ENCODE measurements around the gene TRIM7.

Gene TRIM7

GRCh38 chr5:181234455-181235306 is 29.7 kb upstream of the TRIM7 start:
- H2BK5ac ChIP-seq (ENCODE audit: low read depth, low read length, poor library complexity, severe bottlenecking): no peak overlapping the region
- H3K14ac ChIP-seq (ENCODE audit: low read length in 2 of 2): no peak overlapping the region
- no peak overlapping the region for H3K23ac ChIP-seq (ENCODE audit: low read length in 2 of 2)
- H3K4me1 ChIP-seq (ENCODE audit: control insufficient read depth, insufficient read depth, low read depth, low read length): peaks cover 7% of the 10 kb centered on the region
- H3K4me3 ChIP-seq (ENCODE audit: insufficient read depth in 1 of 2, low read depth in 1 of 2, low read length in 2 of 2): no peak overlapping the region
- no peak overlapping the region for H3K9ac ChIP-seq (ENCODE audit: low read length)
- no peak overlapping the region for H4K91ac ChIP-seq (ENCODE audit: low read length)
- no peak overlapping the region for H3K4me2 ChIP-seq (ENCODE audit: low read length, poor library complexity, severe bottlenecking)
- H3K27ac ChIP-seq (ENCODE audit: low read length, poor library complexity, severe bottlenecking): peak overlapping the region; percentile 20
- no peak overlapping the region for H2AK5ac ChIP-seq (ENCODE audit: low read length, severe bottlenecking)
- WGBS: 91% methylated on average over 22 of the region's 22 CpGs
- DNase-seq: no peak
- no peak overlapping the region for H2AFZ ChIP-seq (ENCODE audit: low read depth, low read length)
- no peak overlapping the region for H3K4ac ChIP-seq (ENCODE audit: low read depth in 1 of 2, low read length in 2 of 2)
- H2BK12ac ChIP-seq (ENCODE audit: low read length in 2 of 2): no peak overlapping the region
- H2BK15ac ChIP-seq (ENCODE audit: low read depth, poor library complexity, severe bottlenecking): no peak overlapping the region
- peaks cover 18% of the 10 kb centered on the region for H3K79me1 ChIP-seq (replicated peaks; ENCODE audit: low read length, poor library complexity, severe bottlenecking)
- peaks cover 83 to 94% of the 10 kb centered on the region in 2 experiments for H3K36me3 ChIP-seq (ENCODE audit: control insufficient read depth in 1 of 2, insufficient read depth in 2 of 2, low read depth in 1 of 2, low read length in 2 of 2)
- no peaks in the 10 kb centered on the region for H3K9me3 ChIP-seq (ENCODE audit: control insufficient read depth, low read length)
- no peak overlapping the region for H2BK120ac ChIP-seq (ENCODE audit: low read depth, low read length)
- no peak overlapping the region for H4K8ac ChIP-seq (ENCODE audit: low read length)
- H3K18ac ChIP-seq (ENCODE audit: low read depth in 1 of 2, low read length in 2 of 2): no peak overlapping the region
- no peaks in the 10 kb centered on the region for H3K27me3 ChIP-seq (ENCODE audit: control insufficient read depth in 1 of 2, insufficient read depth in 1 of 2, low read length in 2 of 2)

GRCh38 chr5:181233801-181234454 is 28.9 kb upstream of the TRIM7 start:
- no peak overlapping the region for H3K4ac ChIP-seq (ENCODE audit: low read depth in 1 of 2, low read length in 2 of 2)
- H2BK15ac ChIP-seq (ENCODE audit: low read depth, poor library complexity, severe bottlenecking): no peak overlapping the region
- WGBS: 94% methylated on average over 23 of the region's 24 CpGs
- H3K79me1 ChIP-seq (replicated peaks; ENCODE audit: low read length, poor library complexity, severe bottlenecking): peaks cover 25% of the 10 kb centered on the region
- no peak overlapping the region for H4K91ac ChIP-seq (ENCODE audit: low read length)
- H3K14ac ChIP-seq (ENCODE audit: low read length in 2 of 2): no peak overlapping the region
- peaks cover 4% of the 10 kb centered on the region for H3K4me1 ChIP-seq (ENCODE audit: control insufficient read depth, insufficient read depth, low read depth, low read length)
- no peak overlapping the region for H2AFZ ChIP-seq (ENCODE audit: low read depth, low read length)
- H3K9ac ChIP-seq (ENCODE audit: low read length): no peak overlapping the region
- H2BK5ac ChIP-seq (ENCODE audit: low read depth, low read length, poor library complexity, severe bottlenecking): no peak overlapping the region
- H3K9me3 ChIP-seq (ENCODE audit: control insufficient read depth, low read length): no peaks in the 10 kb centered on the region
- H3K36me3 ChIP-seq (ENCODE audit: control insufficient read depth in 1 of 2, insufficient read depth in 2 of 2, low read depth in 1 of 2, low read length in 2 of 2): peaks cover 76 to 94% of the 10 kb centered on the region in 2 experiments
- H2BK120ac ChIP-seq (ENCODE audit: low read depth, low read length): no peak overlapping the region
- no peak overlapping the region for H4K8ac ChIP-seq (ENCODE audit: low read length)
- no peak overlapping the region for H2BK12ac ChIP-seq (ENCODE audit: low read length in 2 of 2)
- no peak overlapping the region for H3K27ac ChIP-seq (ENCODE audit: low read length, poor library complexity, severe bottlenecking)
- DNase-seq: no peak
- H3K27me3 ChIP-seq (ENCODE audit: control insufficient read depth in 1 of 2, insufficient read depth in 1 of 2, low read length in 2 of 2): no peaks in the 10 kb centered on the region
- H3K23ac ChIP-seq (ENCODE audit: low read length in 2 of 2): no peak overlapping the region
- no peak overlapping the region for H3K4me2 ChIP-seq (ENCODE audit: low read length, poor library complexity, severe bottlenecking)
- no peak overlapping the region for H3K4me3 ChIP-seq (ENCODE audit: insufficient read depth in 1 of 2, low read depth in 1 of 2, low read length in 2 of 2)
- H2AK5ac ChIP-seq (ENCODE audit: low read length, severe bottlenecking): no peak overlapping the region
- H3K18ac ChIP-seq (ENCODE audit: low read depth in 1 of 2, low read length in 2 of 2): no peak overlapping the region

GRCh38 chr5:181233088-181233800 is 28.2 kb upstream of the TRIM7 start:
- Histone ChIP-seq H2AK5ac (ENCODE audit: low read length, severe bottlenecking) (no peak overlapping the region), H3K4me3 (ENCODE audit: insufficient read depth in 1 of 2, low read depth in 1 of 2, low read length in 2 of 2) (no peak overlapping the region), H3K36me3 (ENCODE audit: control insufficient read depth in 1 of 2, insufficient read depth in 2 of 2, low read depth in 1 of 2, low read length in 2 of 2) (peaks cover 70 to 91% of the 10 kb centered on the region in 2 experiments), H3K9me3 (ENCODE audit: control insufficient read depth, low read length) (no peaks in the 10 kb centered on the region), H3K4ac (ENCODE audit: low read depth in 1 of 2, low read length in 2 of 2) (no peak overlapping the region), H4K8ac (ENCODE audit: low read length) (no peak overlapping the region), H3K27ac (ENCODE audit: low read length, poor library complexity, severe bottlenecking) (no peak overlapping the region), H3K4me1 (ENCODE audit: control insufficient read depth, insufficient read depth, low read depth, low read length) (peaks cover 2% of the 10 kb centered on the region), H3K79me1 (replicated peaks; ENCODE audit: low read length, poor library complexity, severe bottlenecking) (peaks cover 25% of the 10 kb centered on the region), H3K14ac (ENCODE audit: low read length in 2 of 2) (no peak overlapping the region), H2BK12ac (ENCODE audit: low read length in 2 of 2) (no peak overlapping the region), H3K18ac (ENCODE audit: low read depth in 1 of 2, low read length in 2 of 2) (no peak overlapping the region), H3K27me3 (ENCODE audit: control insufficient read depth in 1 of 2, insufficient read depth in 1 of 2, low read length in 2 of 2) (no peaks in the 10 kb centered on the region), H2BK120ac (ENCODE audit: low read depth, low read length) (no peak overlapping the region), H3K23ac (ENCODE audit: low read length in 2 of 2) (no peak overlapping the region), H2BK5ac (ENCODE audit: low read depth, low read length, poor library complexity, severe bottlenecking) (no peak overlapping the region), H4K91ac (ENCODE audit: low read length) (no peak overlapping the region), H2AFZ (ENCODE audit: low read depth, low read length) (no peak overlapping the region), H3K4me2 (ENCODE audit: low read length, poor library complexity, severe bottlenecking) (no peak overlapping the region), H2BK15ac (ENCODE audit: low read depth, poor library complexity, severe bottlenecking) (no peak overlapping the region), H3K9ac (ENCODE audit: low read length) (no peak overlapping the region)
- no peak for DNase-seq
- whole genome bisulfite sequencing: 93% methylated on average over 16 of the region's 16 CpGs

GRCh38 chr5:181232593-181232992 is 27.6 kb upstream of the TRIM7 start:
- no peak overlapping the region for H4K91ac ChIP-seq (ENCODE audit: low read length)
- no peak overlapping the region for H3K4me2 ChIP-seq (ENCODE audit: low read length, poor library complexity, severe bottlenecking)
- no peak overlapping the region for H2BK15ac ChIP-seq (ENCODE audit: low read depth, poor library complexity, severe bottlenecking)
- H3K36me3 ChIP-seq (ENCODE audit: control insufficient read depth in 1 of 2, insufficient read depth in 2 of 2, low read depth in 1 of 2, low read length in 2 of 2): peaks cover 68 to 88% of the 10 kb centered on the region in 2 experiments
- no peak for DNase-seq
- H3K27me3 ChIP-seq (ENCODE audit: control insufficient read depth in 1 of 2, insufficient read depth in 1 of 2, low read length in 2 of 2): no peaks in the 10 kb centered on the region
- H3K14ac ChIP-seq (ENCODE audit: low read length in 2 of 2): no peak overlapping the region
- H3K79me1 ChIP-seq (replicated peaks; ENCODE audit: low read length, poor library complexity, severe bottlenecking): peaks cover 28% of the 10 kb centered on the region
- H3K18ac ChIP-seq (ENCODE audit: low read depth in 1 of 2, low read length in 2 of 2): no peak overlapping the region
- no peak overlapping the region for H2BK5ac ChIP-seq (ENCODE audit: low read depth, low read length, poor library complexity, severe bottlenecking)
- H3K4me1 ChIP-seq (ENCODE audit: control insufficient read depth, insufficient read depth, low read depth, low read length): no peaks in the 10 kb centered on the region
- no peak overlapping the region for H4K8ac ChIP-seq (ENCODE audit: low read length)
- 92% methylated on average over 18 of the region's 18 CpGs for WGBS
- no peaks in the 10 kb centered on the region for H3K9me3 ChIP-seq (ENCODE audit: control insufficient read depth, low read length)
- H3K23ac ChIP-seq (ENCODE audit: low read length in 2 of 2): no peak overlapping the region
- no peak overlapping the region for H3K4me3 ChIP-seq (ENCODE audit: insufficient read depth in 1 of 2, low read depth in 1 of 2, low read length in 2 of 2)
- H2AK5ac ChIP-seq (ENCODE audit: low read length, severe bottlenecking): no peak overlapping the region
- H2BK12ac ChIP-seq (ENCODE audit: low read length in 2 of 2): no peak overlapping the region
- H2AFZ ChIP-seq (ENCODE audit: low read depth, low read length): no peak overlapping the region
- no peak overlapping the region for H3K9ac ChIP-seq (ENCODE audit: low read length)
- no peak overlapping the region for H3K4ac ChIP-seq (ENCODE audit: low read depth in 1 of 2, low read length in 2 of 2)
- no peak overlapping the region for H2BK120ac ChIP-seq (ENCODE audit: low read depth, low read length)
- H3K27ac ChIP-seq (ENCODE audit: low read length, poor library complexity, severe bottlenecking): no peak overlapping the region
